ENCODE results near the gene F11R. TPM values are rescaled to one million over a fixed set of nuclear protein-coding genes. Genes with fewer than 3 reads are reported as not detected.
"Not testable (repeated sequence)": the region's sequence is repeated elsewhere in the genome, so short reads cannot be mapped to it uniquely, and the experiment has no call there.

Gene F11R
- total RNA-seq, 6 experiments from 2014 or later = 48.3 to 119 (median 65.3) TPM

DNA sequence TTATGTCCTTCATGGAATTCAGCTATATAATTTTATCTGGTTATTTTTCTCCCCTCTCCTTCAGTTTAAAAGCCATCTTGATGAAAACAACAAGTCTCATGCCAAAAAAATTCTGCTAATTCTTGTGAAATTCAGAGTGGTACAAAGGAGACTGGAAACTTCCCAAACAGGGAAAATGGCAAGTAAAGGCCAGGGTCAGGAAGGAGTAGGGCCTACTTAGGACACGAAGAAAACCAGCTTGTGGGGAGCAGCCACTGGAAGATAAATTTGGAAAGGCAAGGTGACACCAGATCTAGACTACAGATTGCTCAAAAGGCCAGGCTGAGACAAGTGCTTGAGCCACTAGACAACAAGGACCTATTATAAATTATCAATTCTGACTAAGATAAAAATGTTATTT, 11.5 kb upstream of the F11R start:
- Histone ChIP-seq H3K27ac (peak overlapping the region; percentile 36 to 64 (median 41)), H3K36me3 (no peaks in the 10 kb centered on the region), H3K4me3 (no peak overlapping the region), H3K4me1 (peaks cover 0 to 20% (median 5%) of the 10 kb centered on the region in 4 donors), H3K27me3 (no peaks in the 10 kb centered on the region), H3K9me3 (no peaks in the 10 kb centered on the region)
- TF ChIP-seq CTCF (IDR thresholded peaks at IDR 0.05) (no peak), POLR2A (IDR thresholded peaks at IDR 0.05) (no peak)
- DNase-seq (no peak), ATAC-seq (peak in 2 of 4 donors; percentile 23 to 40)
- 14% methylated on average over 1 of the region's 1 CpG for WGBS (ENCODE audit: insufficient coverage, low coverage, low lambda C conversion rate, missing lambda C conversion rate)
- intact Hi-C loops (cut with DNase I) = no loop called here

DNA sequence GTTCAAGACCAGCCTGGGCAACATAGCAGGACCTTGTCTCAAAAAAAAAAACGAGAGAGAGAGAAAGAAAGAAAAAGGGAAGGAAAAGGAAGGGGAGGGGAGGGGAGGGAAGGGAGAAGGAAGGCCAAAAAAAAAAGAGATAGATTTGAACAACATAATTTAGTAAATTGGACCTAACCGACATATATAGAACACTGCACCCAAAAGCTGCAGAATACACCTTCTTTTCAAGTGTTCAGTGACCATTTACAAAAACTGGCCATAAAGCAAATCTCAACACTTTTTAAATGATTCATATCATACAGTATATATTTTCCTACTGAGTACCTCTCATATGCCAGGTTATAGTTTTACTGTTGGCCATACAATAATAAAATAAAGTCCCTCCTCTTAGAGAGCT, 10.9 kb upstream of the F11R start:
- intact Hi-C loops (cut with DNase I) = no loop called here

DNA sequence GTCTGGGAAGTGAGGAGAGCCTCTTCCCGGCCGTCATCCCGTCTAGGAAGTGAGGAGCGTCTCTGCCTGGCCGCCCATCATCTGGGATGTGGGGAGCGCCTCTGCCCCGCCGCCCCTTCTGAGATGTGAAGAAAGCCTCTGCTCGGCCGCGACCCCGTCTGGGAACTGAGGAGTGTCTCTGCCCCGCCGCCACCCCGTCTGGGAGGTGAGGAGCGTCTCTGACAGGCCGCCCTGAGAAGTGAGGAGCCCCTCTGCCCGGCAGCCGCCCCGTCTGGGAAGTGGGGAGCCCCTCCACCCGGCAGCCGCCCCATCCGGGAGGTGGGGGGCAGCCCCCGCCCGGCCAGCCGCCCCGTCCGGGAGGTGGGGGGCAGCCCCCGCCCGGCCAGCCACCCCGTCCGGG, 8.5 kb upstream of the F11R start:
- WGBS (ENCODE audit: insufficient coverage, low coverage, low lambda C conversion rate, missing lambda C conversion rate) = 97% methylated on average over 11 of the region's 32 CpGs
- H3K36me3 ChIP-seq; H3K9me3 ChIP-seq; intact Hi-C loops (cut with DNase I); H3K27me3 ChIP-seq; H3K4me3 ChIP-seq; ATAC-seq; H3K27ac ChIP-seq; DNase-seq: not testable (repeated sequence)
- H3K4me1 ChIP-seq = peaks cover 0 to 14% (median 4%) of the 10 kb centered on the region in 4 donors

More for the DNA sequence above, 10.9 kb upstream of the F11R start:
- Histone ChIP-seq H3K9me3 (no peaks in the 10 kb centered on the region), H3K36me3 (no peaks in the 10 kb centered on the region), H3K4me1 (peaks cover 0 to 14% (median 4%) of the 10 kb centered on the region in 4 donors), H3K27ac (peak overlapping the region in 2 of 3 donors; percentile 41 to 64), H3K4me3 (no peak overlapping the region), H3K27me3 (no peaks in the 10 kb centered on the region)
- DNase-seq (no peak), ATAC-seq (no peak)
- WGBS (ENCODE audit: insufficient coverage, low coverage, low lambda C conversion rate, missing lambda C conversion rate) = 52% methylated on average over 2 of the region's 2 CpGs
- TF ChIP-seq CTCF (IDR thresholded peaks at IDR 0.05) (no peak), POLR2A (IDR thresholded peaks at IDR 0.05) (no peak)

GRCh38 chr1:161026954-161027353, 6.0 kb upstream of the F11R start:
- ATAC-seq; intact Hi-C loops (cut with DNase I); DNase-seq; H3K27me3 ChIP-seq; H3K27ac ChIP-seq; H3K36me3 ChIP-seq; H3K4me3 ChIP-seq; H3K4me1 ChIP-seq; H3K9me3 ChIP-seq: not testable (repeated sequence)
- 43% methylated on average over 1 of the region's 1 CpG for WGBS (ENCODE audit: insufficient coverage, low coverage, low lambda C conversion rate, missing lambda C conversion rate)

DNA sequence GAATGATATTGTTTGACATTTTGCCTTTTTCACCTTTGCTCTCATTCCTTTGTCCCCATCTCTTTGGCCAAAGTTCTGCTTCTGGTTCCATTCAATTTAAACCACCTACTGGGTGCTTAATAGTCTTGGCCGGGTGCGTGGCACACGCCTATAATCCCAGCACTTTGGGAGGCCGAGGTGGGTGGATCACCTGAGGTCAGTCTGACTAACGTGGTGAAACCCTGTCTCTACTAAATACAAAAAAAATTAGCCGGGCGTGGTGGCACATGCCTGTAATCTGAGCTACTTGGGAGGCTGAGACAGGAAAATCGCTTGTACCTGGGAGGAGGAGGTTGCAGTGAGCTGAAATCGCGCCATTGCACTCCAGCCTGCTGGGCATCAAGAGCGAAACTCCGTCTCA, 1.5 kb upstream of the F11R start:
- intact Hi-C loops (cut with DNase I); H3K27me3 ChIP-seq; H3K36me3 ChIP-seq; H3K9me3 ChIP-seq; H3K4me3 ChIP-seq; DNase-seq; ATAC-seq: not testable (repeated sequence)
- Histone ChIP-seq H3K4me1 (peaks cover 0 to 26% (median 12%) of the 10 kb centered on the region in 4 donors), H3K27ac (peak overlapping the region in 1 of 3 donors; percentile 97)
- WGBS (ENCODE audit: insufficient coverage, low coverage, low lambda C conversion rate, missing lambda C conversion rate) = 85% methylated on average over 9 of the region's 12 CpGs

DNA sequence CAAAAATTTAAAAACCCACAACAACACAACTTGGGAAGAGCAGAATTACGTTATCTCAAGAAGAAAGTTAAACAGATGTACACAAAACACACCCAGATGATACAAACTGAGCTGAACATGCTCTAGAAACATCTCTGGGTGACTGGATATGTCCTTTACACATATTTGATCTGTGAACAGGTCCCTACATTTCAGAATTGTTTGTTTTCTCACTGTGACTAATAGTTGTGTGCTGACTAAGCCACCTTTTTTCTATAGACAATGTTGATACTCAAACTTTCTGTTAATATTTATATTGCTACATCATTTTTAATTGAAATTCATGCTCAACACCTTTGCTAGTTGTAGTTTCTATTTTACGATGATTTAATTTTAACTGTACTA, 1.0 kb upstream of the F11R start:
- Histone ChIP-seq H3K27me3 (no peaks in the 10 kb centered on the region), H3K4me3 (peak overlapping the region; percentile 70 to 91 (median 78)), H3K4me1 (peaks cover 0 to 30% (median 14%) of the 10 kb centered on the region in 4 donors), H3K9me3 (no peaks in the 10 kb centered on the region), H3K27ac (peak overlapping the region; percentile 97 to 98 (median 97)), H3K36me3 (no peaks in the 10 kb centered on the region)
- peak in 1 of 4 donors; percentile 41 for ATAC-seq
- TF ChIP-seq CTCF (IDR thresholded peaks at IDR 0.05) = no peak
- peak; percentile 5 for TF ChIP-seq POLR2A (IDR thresholded peaks at IDR 0.05)
- WGBS (ENCODE audit: insufficient coverage, low coverage, low lambda C conversion rate, missing lambda C conversion rate) = 72% methylated on average over 2 of the region's 2 CpGs
- intact Hi-C loops (cut with DNase I) = no loop called here
- DNase-seq = no peak

Data from right lobe of liver (tissue), 6 donors.